Fibroblast of pulmonary artery (primary cell): Measurements from ENCODE around the gene BRMS1.

Experiments used
- DNase-seq: peaks from one replicate; pipeline ENCODE4 v3.0.0-alpha.2; 2010; ENCODE audit warnings: low read depth
- H3K4me3 ChIP-seq: replicated peaks from 2 replicates; pipeline ENCODE4 v1.5.1; 2011; ENCODE audit warnings: low read depth, mild to moderate bottlenecking, control low read depth, low read length, moderate library complexity
- CTCF ChIP-seq: IDR thresholded peaks from 2 replicates; pipeline ENCODE4 v1.5.1; 2011; ENCODE audit warnings: mild to moderate bottlenecking, control low read depth, low read length, inconsistent platforms; ENCODE audit errors: missing control alignments

Gene BRMS1

GRCh38 chr11:66333896-66334604 lies 10.9 kb downstream of the BRMS1 start:
- no peak for DNase-seq
- TF ChIP-seq CTCF, result no peak
- no peak overlapping the region for H3K4me3 ChIP-seq

GRCh38 chr11:66333220-66333877 lies 11.6 kb downstream of the BRMS1 start:
- H3K4me3 ChIP-seq, result no peak overlapping the region
- TF ChIP-seq CTCF, result no peak
- DNase-seq, result no peak

GRCh38 chr11:66332371-66333219 lies 12.3 kb downstream of the BRMS1 start:
- no peak for TF ChIP-seq CTCF
- DNase-seq, result no peak
- H3K4me3 ChIP-seq, result no peak overlapping the region

- no peak for DNase-seq
- H3K4me3 ChIP-seq, result no peak overlapping the region
- TF ChIP-seq CTCF, result no peak
Measured at GRCh38 chr11:66331542-66332370, 13.1 kb downstream of the BRMS1 start.

- H3K4me3 ChIP-seq, result no peak overlapping the region
- DNase-seq, result no peak
- no peak for TF ChIP-seq CTCF
Measured at GRCh38 chr11:66330931-66331330, 14.0 kb downstream of the BRMS1 start.

- DNase-seq, result no peak
- H3K4me3 ChIP-seq, result no peak overlapping the region
- no peak for TF ChIP-seq CTCF
Measured at GRCh38 chr11:66329165-66329673, 15.7 kb downstream of the BRMS1 start.
